ELR (cell line): ENCODE results near the gene SLF1.

Experiments used
- DNase-seq: peaks from one replicate; pipeline ENCODE4 v3.0.0-alpha.2; 2015; ENCODE audit warnings: low read depth

The SLF1 gene

DNA sequence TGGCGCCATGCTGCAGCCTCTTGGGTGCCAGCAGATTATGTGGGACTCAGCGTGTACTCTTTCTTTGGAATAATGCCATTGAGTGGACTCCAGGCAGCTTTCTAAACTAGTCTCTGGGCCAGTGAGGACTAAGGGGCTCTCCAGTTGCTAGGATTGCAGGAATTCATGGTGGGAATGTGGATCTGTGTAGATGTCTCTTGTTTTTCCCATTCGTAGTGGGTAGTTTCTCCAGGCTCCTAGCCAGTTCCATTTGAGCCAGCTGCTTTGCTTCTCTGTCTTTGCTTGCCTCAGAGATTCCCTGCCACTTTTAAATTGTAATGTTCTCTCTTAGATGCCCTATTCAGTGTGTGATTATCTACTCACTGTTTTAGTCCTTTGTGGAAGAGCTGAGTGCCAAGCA lies 42.6 kb downstream of the SLF1 start:
- no peak for DNase-seq

DNA sequence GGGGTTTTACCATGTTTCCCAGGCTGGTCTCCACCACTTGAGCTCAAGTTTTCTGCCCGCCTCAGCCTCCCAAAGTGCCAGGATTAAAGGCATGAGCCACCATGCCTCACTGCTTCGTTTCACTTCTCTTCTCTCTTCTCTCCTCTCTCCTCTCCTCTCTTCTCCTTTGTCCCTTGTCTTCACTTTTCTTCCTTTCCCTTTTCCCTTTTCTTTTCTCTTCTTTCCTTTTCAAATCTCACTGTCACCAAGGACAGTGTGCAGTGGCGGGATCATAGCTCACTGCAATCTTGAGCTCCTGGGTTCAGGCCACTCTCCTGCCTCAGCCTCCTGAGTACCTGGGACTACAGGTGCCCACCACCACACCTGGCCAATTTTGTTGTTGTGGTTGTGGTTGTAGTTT lies 49.5 kb downstream of the SLF1 start:
- DNase-seq = no peak

DNA sequence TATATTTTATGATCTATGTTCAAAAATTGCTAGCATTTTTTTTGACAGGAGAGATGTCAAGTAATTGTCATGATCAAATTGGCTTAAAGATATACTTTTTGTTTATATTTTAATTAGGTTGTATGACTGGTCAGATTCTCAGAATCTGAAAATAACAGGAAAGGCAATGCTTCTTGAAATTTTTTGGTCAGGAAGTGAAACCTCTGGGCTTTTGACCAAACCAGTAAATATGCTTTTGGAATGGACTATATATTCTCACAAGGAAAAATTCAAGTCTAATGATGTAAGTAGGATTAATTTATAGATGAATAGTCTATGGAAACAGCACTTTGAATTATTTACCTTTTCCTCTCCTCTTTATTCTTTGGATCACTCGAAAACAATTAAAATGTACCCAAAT lies 52.3 kb downstream of the SLF1 start:
- DNase-seq = no peak

DNA sequence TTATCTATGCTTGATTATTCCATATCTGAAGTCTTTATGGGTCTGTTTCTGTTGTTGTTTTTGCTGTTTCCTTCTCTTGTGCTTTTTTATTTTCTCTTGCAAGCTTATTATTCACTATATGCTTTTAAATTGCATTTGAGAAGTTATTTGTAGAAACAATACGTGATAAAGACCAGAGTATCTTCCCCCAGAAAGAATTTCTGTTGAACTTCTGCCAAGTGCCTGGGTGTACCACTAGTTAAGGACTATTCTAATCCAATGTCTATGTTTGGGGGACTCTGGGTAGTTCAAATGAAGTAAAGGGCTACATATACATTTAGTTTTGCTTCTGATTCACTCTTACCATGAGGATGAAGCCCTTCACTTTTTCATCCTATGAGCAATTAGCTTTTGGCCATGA lies 54.3 kb downstream of the SLF1 start:
- no peak for DNase-seq

DNA sequence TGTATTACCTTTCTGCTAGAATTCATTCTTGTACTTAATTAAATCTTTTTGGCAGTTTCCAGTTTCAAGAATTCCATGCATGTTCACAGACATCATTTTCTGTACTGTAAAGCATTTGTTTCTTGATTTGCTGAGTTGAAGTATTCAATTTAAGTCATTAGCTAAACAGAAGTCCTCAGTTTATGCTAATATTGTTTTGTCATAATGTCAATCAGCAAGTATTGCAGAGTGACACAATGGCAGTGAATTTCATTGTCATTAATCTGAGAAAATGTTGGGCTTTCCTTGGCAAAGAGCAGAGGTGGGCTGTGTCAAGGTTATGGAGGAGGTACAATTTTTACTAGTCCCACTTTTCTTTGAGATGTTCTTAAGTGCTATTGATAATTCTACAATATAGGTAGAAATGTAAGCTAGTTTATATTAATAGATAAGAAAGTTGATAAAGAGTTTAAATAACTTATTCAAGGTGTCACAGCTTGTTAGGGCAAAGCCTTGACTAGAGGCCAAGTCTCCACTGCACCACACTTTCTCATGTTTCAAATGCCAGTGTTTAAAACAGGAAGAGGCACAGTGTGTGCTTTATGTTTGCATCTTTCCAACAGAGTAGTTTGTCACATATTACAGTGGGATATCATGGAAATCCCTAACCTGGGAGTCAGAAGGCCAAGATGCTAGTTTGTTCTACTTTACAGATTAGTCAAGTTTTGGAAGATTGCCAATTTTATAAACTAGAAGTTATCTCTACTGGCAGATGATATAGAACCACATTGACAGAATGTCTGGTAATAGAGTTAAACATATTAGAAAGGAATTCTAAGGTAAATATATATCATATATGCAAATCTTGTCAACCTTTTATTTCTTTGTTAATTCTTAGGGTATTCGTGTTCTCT lies 56.3 kb downstream of the SLF1 start:
- DNase-seq = peak; percentile 58

DNA sequence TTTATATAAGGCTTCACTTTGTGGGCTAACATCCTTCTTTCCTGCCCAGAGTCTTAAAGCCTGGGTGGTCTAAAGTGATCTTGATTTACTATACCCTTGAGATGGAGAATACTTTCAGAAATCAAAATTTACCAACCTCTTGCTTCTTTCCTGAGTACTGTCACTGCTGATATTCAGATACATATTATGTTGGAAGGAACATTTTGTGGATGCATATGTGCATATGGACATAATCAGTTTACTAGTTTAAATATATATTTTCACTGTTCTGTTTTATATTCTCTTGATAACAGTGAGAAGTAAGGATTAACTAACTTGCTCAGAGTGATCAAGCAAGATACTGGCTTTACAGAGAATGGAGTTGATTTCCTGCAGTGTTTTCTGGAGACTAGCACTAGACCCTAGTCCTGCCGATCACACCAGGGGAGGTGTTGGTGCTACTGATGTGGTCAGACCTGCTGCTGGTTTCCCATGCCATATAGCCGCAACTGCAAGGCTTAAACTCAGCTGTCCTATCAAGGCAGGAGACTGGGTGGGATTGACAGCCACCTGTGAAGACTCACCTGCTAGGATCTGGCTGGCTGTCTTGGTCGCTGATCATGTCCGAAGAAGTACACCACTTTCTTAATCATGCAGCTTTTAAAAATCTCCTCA lies 57.6 kb downstream of the SLF1 start:
- DNase-seq = no peak

DNA sequence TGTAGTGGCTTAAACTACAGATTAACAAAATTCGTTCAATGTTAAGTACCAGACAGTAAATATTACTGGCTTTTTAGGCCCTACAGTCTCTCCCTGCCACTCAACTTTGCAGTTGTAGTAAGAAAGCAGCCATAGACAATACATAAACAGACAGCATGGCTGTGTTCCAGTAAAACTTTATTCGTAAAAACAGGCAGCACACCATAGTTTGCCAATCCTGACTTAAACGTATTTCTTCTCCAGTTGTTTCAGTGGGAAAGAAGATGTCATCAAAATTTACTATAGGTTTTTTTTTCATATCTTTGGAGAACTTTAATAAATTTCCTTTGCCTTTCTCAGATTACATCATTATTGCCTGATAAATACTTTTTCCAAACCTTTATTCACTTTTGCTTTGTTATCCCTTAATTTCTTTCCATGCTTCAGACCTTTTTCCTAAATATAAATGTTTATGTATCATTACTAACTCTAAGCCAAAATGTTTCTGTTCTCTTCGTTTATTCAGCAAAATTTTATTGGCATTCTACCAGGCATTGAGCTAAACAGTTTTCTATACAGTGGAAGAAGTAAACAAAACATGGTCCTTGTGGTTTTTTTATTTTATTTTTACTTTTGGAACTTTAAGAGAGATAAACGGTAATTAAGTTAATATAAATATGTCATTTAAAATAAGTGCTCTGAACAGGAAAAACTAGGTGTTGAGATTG lies 64.5 kb downstream of the SLF1 start:
- no peak for DNase-seq

DNA sequence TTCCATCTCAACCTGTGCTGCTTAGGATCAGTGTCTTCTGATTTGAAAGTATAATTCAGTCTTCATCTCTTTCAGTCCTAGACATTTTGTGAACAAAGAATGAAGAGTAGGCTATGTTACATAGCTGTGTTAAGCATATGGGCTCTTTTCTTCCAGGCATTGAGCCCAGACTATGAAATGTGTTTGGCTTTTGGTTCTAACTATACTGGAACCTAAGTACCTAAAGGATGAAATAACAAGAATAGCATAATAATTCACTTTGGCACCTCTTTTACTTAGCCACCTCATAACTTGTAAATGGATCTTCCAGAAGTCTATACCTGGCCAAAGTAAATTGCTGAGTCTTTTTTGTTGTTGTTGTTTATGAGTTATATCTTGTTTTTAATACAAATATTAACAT lies 71.4 kb downstream of the SLF1 start:
- no peak for DNase-seq

DNA sequence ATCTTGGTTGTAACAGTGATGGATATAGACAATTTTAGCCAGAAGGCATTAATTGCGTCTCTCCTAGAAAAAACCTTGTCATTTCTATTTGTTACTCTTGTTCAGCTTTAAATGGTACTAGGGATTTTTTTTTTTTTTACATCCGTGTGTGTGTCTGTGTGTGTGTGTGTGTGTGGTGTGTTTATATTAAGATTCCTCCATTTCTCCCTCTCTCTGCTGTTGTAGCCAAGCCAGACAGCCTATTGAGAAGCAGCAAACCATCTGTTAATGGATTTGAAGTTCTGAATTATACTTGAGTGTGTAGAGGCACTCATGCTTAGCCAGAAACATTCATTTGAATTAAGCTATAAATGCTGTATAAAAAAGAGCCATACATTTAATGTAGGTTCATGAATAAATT lies 72.3 kb downstream of the SLF1 start:
- DNase-seq = no peak

DNA sequence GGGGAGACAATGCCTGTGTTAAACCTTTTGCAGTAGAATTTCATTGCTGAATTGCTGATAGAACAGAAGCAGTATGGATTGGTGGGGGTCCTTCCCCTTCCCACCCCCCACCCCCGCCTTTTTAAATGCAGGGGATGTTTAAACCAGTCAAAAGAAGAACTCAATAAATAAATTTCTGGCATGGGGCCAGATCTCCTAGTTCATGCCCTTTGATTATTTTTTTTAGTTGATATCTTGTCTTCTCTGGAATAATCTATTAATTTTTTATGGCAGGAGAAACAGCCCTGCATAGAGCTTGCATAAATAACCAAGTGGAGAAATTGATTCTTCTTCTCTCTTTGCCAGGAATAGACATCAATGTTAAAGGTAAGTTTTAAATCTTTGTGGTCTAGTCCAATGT lies 72.8 kb downstream of the SLF1 start:
- DNase-seq = no peak

DNA sequence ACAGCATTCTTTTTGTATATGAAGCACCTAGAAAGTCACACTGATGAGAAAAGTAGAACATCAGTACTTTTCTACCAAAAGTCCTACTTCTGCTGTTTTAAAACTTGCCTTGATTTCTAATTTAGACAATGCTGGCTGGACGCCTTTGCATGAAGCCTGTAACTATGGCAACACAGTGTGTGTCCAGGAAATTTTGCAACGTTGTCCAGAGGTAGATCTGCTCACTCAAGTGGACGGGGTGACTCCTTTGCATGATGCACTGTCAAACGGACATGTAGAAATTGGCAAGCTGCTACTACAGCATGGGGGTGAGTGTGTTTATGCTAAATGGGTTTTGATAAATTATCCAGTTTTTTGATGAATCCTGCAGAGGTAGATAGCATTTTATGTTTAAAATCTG lies 73.5 kb downstream of the SLF1 start:
- peak; percentile 74 for DNase-seq

DNA sequence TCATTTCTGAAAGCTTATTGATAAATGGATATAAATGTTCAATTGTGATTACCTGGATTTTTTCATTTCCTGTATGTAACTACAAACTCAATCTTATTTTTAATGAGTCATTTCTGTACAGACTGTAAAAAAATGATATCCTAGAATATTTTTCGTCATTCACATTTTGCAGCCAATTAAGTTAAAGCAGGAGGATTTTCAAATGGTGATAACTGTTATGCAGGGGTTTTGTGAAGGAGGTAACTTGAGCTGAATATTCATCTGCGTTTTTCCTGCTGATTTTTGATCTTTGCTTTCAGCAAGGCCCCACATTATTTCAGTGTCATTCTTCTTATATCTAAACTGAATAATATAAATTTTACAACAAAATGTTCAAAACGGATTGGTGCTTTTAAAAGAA lies 74.1 kb downstream of the SLF1 start:
- peak; percentile 15 for DNase-seq

DNA sequence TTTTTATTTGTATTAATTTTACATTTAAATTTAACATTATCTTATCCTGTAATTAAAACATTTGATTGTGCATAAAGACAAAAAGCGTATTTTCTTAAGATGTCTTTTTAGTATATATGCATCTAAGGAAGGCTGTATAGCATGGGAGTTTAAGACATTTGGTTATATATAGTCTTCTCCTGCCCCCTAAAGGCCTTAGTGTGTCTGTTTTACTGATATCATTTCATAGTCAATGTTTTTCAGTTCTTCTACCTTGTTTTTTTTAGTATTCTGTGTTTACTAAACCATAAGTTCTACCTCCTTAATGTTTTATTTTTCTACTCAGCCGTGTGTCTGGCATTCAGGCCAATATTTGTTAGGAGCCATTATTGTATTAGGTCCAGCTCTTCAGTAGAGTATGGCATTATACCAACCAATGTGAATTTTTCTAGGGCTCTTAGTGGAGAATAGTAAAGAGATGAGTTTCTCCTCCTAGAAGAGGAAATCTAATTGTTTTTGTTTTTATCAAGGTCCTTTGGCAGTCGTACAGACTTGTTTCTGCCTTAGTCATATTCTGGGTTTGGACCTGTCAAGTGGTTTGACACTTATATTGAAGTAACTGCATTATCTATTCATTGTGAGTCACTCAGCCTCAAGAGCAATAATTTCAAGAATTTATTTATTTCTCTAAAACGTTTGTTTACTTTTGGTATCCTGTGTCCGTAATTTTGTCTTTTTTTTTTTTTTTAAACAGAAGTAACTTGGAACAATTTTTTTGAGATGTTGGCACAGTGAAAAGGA lies 74.8 kb downstream of the SLF1 start:
- DNase-seq = peak; percentile 95

DNA sequence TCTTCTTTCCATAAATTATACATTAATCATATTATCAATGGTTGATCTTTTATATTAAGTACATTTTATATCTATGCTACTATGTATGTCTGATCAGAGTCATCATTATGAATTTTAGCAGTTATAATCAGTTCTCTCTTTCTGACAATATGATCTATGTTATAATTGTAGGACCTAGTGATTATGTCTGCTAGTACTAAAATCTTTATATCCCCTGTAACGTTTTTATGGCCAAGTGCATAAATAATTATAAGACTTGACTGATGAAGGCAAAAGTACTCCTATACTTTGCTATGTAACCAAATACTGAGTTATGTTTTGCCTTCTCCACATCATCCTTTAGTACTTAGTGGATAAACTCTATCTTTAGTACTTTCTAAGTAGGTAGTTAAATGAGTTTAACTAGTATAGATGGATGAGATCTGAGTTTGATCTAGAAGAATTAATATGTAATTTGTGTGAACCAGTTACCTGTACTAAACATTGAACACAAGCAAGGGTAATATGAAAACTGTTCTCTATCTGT lies 75.4 kb downstream of the SLF1 start:
- DNase-seq = no peak

DNA sequence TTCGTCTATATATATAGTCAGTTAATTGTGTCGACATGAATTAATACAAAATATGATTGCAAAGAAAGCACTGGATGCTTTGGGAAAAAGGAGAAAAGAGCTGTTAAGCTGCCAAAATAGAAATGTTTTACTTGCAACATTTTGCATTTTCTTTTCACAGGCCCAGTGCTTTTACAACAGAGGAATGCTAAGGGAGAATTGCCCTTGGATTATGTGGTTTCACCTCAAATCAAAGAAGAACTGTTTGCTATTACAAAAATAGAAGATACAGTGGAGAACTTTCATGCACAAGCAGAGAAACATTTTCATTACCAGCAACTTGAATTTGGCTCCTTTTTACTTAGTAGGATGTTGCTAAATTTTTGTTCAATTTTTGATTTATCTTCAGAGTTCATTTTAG lies 76.2 kb downstream of the SLF1 start:
- DNase-seq = no peak

DNA sequence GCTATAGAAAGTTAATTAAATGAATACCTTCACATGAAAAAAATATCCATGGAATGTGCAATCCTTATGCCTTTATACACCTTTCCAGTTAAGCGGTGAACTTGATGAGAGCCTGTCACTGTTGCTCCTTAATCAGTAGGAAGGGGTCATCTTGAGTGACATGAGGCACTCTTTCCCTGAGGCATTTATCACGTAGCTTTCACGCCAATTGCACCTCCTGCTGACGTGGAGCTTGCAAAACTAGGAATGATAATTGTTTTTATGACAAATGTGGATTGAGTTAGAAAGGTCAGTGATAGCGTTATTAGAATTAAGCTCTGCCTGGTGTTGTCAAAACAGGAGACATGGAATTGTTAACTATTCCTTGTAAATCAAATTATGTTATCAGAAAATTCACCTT lies 79.7 kb downstream of the SLF1 start:
- DNase-seq = no peak

DNA sequence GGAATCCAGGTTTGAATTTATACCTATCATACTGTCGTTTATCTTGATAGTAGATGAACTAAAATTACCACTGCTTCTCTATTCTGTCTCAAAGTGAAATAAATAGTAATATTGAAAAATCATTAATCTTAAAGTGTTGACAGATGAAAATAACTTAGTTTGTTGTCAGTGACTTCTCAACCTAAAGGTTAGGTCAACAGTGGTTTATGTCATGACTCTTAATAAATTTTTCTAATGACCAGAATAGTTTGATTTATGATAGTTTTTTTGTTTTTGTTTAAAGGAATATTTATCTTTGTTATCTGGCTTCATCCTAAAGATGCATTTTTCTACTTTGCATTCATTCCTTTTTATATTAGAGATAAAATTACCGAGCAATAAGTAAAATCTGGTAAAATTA lies 81.1 kb downstream of the SLF1 start:
- DNase-seq = no peak

DNA sequence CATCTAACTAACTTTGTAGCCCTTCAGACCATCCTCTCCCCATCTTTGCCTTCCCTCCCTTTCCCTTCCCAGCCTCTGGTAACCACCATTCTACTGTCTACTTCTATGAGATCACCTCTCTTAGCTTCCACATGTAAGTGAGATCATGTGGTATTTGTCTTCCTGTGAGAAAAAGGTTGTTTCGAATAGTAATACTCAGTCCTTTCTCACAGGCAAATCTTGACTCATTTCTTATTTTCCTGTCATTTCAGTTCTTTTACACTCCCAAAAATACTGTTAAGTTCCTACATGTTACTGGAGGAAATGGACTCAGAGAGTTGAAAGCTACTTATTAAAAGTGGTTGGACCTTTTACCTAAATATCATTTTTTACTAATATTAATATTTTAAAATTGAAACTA lies 82.1 kb downstream of the SLF1 start:
- no peak for DNase-seq

DNA sequence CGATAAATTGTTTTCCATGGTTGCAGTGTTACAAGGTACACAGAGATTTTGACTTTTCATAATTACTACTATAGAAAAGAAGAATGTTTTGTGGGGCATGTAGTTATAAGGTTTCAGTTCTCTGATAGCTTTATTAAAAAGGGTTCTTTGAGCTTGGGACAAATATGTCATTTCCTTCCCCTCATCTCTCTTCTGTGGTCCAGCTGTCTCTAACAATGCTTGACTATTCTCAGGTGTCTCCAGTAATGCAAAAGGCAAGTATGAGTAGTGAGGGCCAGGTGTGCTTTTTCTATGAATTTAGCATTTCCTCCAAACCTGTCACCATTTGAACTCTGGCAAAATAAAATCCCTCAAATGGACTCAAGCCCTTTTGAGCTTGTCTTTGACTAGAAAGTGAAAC lies 84.3 kb downstream of the SLF1 start:
- no peak for DNase-seq

DNA sequence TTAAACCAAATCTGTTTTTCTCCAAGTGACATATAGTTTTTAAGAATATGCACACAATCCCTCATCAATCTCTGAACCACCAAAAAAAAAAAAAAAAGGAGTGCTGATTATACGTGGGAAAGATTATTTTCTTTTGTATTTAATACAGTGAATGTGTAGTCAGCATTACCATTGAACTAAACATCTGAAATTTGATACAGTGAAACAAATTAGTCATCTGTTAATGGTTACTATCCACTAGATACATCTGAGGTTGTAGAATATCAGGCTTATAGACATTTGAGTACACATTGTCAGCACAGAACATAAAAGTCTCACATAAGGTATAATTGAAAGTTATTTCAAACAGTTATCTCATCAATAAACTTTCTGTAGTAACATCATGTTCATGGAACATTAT lies 87.0 kb downstream of the SLF1 start:
- DNase-seq = peak; percentile 32

DNA sequence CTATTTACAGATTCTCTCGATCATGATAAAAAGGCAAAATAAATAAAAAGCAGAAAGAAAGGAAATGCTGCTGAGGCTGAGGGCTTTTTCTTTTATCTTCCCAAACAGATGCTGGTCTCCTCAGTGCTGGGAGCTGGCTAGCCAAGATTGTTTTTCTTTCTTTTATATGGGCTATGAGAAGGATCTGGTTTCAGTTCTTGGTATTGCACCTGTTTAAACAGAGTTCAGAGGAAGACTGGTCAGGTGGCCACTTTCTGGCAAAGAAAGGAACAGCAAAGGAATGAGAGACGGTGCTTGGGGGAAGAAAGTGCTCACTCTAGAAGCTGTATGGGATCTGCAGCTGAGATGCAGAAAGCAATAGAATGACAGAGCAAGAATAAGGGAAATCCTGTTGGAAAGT lies 88.9 kb downstream of the SLF1 start:
- DNase-seq = no peak

DNA sequence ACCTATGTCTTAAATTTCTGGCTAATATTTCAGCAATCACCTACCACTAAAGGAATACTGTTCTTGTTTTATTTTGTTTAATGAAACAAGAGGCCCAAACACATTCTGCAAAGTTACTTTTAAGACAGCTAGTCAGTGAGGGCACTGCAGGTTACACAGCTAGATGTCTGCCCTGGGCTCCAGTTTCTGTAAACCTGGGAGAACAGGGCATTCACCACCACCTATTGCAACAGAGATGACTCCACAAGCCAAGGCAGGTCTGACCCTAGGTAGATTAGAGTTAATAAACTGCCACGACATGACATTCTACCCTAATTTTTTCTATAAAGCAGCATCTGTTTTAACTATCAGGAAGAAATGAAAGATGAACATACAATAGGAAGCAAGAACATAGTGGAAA lies 90.8 kb downstream of the SLF1 start:
- DNase-seq = no peak
